ENCODE results near the gene TRPM8.

The TRPM8 gene

DNA sequence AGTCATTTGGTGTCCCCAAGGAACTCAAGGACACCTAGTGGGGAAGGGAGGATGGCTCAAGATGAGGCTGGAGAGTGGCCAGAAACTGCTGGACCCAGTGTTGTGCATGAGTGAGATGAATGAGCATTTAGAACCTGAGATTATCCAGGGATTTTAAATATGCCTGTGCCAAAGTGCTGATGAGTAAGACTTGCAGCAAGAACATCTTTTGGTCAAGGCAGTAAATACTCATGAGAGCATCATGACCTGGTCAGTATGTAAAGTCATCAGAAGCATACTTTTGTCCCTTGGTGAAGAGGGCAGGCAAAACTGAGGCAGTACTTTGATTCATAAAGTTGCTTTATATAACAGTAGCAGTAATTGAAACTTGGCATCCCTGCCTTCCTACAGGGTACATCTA lies 130.2 kb downstream of the TRPM8 start:
- no peak overlapping the region for H3K27ac ChIP-seq
- TF ChIP-seq ZFX (IDR thresholded peaks at IDR 0.05; ENCODE audit: borderline replicate concordance), result no peak
- TF ChIP-seq, protein P1, sequence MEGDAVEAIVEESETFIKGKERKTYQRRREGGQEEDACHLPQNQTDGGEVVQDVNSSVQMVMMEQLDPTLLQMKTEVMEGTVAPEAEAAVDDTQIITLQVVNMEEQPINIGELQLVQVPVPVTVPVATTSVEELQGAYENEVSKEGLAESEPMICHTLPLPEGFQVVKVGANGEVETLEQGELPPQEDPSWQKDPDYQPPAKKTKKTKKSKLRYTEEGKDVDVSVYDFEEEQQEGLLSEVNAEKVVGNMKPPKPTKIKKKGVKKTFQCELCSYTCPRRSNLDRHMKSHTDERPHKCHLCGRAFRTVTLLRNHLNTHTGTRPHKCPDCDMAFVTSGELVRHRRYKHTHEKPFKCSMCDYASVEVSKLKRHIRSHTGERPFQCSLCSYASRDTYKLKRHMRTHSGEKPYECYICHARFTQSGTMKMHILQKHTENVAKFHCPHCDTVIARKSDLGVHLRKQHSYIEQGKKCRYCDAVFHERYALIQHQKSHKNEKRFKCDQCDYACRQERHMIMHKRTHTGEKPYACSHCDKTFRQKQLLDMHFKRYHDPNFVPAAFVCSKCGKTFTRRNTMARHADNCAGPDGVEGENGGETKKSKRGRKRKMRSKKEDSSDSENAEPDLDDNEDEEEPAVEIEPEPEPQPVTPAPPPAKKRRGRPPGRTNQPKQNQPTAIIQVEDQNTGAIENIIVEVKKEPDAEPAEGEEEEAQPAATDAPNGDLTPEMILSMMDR (IDR thresholded peaks at IDR 0.05), result no peak

DNA sequence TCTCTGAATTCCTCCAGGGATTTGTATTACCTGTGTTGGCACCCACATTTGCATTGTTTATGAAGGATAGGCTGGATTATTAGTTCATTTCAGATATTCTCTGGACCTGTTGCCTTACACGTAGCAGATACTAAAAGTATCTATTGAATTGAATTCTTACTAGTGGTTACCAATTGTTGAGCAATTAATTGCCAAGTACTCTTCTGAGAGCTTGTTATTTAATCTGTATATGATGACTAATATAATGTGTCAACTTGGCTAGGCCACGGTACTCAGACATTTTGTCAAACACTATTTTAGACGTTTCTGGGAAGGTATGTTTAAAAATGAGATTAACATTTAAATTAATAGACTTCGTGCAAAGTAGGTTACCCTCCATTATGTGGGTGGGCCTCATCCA lies 130.9 kb downstream of the TRPM8 start:
- TF ChIP-seq, protein P1 (IDR thresholded peaks at IDR 0.05), result no peak
- no peak for TF ChIP-seq ZFX (IDR thresholded peaks at IDR 0.05; ENCODE audit: borderline replicate concordance)
- H3K27ac ChIP-seq, result no peak overlapping the region

DNA sequence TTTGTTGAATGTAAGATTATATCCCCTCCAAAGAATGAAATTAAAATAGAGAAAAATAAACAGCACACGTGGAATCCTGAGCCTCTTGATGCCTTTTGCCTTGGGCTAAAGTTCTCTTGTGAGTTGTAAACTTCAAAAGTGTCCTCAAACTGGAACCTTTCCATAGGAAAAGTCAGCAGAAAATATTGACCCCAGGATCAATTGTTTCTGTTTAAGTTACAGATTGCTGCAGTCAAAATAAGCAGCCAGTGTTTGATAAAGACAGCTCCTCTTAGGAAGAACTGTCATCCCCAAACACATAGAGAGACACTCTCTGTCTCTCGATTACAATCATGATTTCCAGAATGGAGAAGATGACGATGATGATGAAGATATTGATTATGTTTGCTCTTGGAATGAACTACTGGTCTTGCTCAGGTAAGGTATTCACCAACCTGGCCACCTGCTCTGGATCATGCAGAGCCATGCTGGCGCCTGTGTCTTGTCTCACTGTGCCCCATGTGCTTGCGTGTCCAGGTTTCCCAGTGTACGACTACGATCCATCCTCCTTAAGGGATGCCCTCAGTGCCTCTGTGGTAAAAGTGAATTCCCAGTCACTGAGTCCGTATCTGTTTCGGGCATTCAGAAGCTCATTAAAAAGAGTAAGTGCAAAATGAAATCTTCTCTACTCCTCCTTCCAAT lies 133.4 kb downstream of the TRPM8 start, which contains the start of gene SPP2:
SPP2 (plus strand) TSS at position 248 of the 681 bp plus-strand sequence; CDS start at position 333, 85 bp downstream.
- no peak for TF ChIP-seq ZFX (IDR thresholded peaks at IDR 0.05; ENCODE audit: borderline replicate concordance)
- TF ChIP-seq, protein P1 (IDR thresholded peaks at IDR 0.05), result no peak
- no peak within 1 kb of the TSS for H3K27ac ChIP-seq

DNA sequence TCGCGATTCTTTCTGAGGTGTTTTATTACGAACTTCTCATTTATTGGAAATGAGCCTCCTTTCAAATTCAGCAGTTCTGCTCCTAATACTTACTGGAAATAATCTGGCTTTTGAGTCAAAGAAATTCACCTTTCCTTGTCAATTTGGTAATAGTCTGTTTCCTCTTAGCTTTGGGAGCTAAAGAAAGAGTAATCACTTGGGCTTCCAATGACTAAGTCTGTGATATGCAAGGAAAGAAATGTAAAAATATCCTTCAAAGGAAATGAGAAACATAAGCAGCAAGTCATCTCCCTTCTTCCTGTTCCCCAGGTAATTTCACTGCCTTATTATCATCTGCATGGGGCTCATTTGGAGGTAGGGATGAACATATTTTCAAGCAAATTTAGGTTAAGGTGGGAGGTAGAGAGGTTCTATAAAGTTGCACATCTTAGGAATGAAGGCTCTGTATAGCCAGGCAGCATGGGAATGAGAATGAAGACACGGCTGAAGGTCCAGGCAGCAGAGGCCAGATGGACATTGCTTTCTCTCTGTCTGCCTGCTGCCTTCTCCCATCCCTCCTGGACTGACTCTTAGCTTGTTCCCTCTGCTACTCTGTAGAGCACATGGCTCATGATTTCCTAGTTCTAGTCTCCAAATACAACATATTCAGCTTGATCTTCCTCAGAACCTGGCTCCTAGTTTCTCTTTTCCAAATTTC lies 134.3 kb downstream of the TRPM8 start:
- H3K27ac ChIP-seq, result no peak overlapping the region
- no peak for TF ChIP-seq ZFX (IDR thresholded peaks at IDR 0.05; ENCODE audit: borderline replicate concordance)
- TF ChIP-seq, protein P1 (IDR thresholded peaks at IDR 0.05), result no peak

DNA sequence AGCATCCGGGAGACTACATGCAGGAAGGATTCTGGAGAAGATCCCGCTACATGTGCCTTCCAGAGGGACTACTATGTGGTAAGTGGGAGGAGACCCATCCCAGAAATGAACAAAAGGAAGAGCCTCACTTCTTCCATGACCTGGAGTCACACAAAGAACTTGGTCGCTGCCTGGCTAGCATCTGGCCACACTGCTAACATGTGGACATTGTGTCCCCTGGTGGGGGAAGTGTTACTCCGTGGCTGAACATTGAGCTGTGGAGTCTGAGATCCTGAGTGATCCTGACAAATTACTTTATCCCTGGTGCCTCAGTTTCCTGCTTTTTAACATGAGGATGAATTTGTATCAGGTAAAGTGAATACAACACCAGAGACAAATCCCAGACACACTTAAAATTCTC lies 141.7 kb downstream of the TRPM8 start:
- TF ChIP-seq, protein P1 (IDR thresholded peaks at IDR 0.05), result no peak
- no peak overlapping the region for H3K27ac ChIP-seq

DNA sequence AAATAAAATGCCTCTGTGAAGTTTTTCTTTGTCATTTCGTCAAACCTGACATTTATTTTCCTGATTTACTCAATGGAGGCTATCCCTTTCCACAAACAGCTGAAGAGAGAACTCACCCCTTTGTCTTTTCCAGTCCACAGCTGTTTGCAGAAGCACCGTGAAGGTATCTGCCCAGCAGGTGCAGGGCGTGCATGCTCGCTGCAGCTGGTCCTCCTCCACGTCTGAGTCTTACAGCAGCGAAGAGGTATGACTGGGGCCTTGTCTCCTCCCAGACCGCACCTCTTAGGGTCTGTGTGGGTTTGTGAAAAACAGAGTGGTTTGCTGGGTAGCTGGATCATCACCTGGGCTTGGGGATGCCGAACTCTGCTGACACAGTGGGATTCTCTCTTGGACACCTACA lies 143.1 kb downstream of the TRPM8 start:
- TF ChIP-seq ZFX (IDR thresholded peaks at IDR 0.05; ENCODE audit: borderline replicate concordance), result no peak
- TF ChIP-seq, protein P1 (IDR thresholded peaks at IDR 0.05), result no peak
- H3K27ac ChIP-seq, result no peak overlapping the region

DNA sequence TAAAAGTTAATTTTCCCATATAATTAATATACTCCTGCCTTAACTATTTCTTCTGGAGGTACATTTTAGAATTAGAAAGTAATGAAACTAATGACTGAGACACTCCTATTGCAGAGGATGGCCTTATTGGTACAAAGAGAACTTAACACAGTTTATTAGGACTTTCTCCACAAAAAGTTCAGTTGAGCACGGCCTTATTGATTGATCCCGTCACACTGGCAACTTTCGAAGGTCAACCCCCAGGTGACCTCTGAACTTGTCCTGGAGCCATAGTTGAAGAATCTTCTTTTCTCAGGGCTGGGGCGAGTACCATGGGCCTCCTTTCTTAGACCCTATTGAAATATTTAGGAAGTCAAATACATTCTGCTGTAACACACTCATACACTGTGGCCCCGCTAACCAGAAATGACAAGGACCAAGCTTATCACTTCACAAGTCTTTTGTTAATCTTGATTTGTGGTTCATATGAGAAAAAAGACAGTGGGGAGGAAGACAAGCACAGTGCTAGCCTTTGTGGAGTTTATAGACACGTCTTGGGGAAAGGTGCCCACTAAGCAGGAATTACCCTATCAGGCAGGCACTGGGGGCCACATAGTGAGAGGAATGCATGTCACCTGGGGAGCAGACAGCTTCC lies 144.6 kb downstream of the TRPM8 start:
- H3K27ac ChIP-seq, result no peak overlapping the region
- TF ChIP-seq, protein P1 (IDR thresholded peaks at IDR 0.05), result no peak
- TF ChIP-seq ZFX (IDR thresholded peaks at IDR 0.05; ENCODE audit: borderline replicate concordance), result no peak

Data from 22Rv1 (cell line).